Mucosa of rectum (tissue), 2 donors: ENCODE results near the gene LASP1.

Experiments used
- H3K27ac ChIP-seq, 2 donors: one replicate each; pipeline ENCODE4 v1.7.0; 2013; ENCODE audit warnings: inconsistent platforms in 2 of 2, low read depth in 2 of 2, low read length in 2 of 2
- H3K27me3 ChIP-seq, 2 donors: one replicate each; pipeline ENCODE4 v1.7.0; 2013; ENCODE audit warnings: low read length in 2 of 2; ENCODE audit not compliant: control insufficient read depth in 2 of 2, insufficient read depth in 2 of 2
- H3K36me3 ChIP-seq, 2 donors: one replicate each; pipeline ENCODE4 v1.7.0; 2013; ENCODE audit warnings: low read length in 2 of 2; ENCODE audit not compliant: control insufficient read depth in 2 of 2, insufficient read depth in 2 of 2
- H3K4me1 ChIP-seq, 2 donors: one replicate each; pipeline ENCODE4 v1.7.0; 2013; ENCODE audit warnings: low read length in 2 of 2, mild to moderate bottlenecking in 1 of 2; ENCODE audit not compliant: control insufficient read depth in 2 of 2, insufficient read depth in 2 of 2
- H3K4me3 ChIP-seq, 2 donors: one replicate each; pipeline ENCODE4 v1.7.0; 2013; ENCODE audit warnings: low read length in 2 of 2
- H3K9ac ChIP-seq, 2 donors: one replicate each; pipeline ENCODE4 v1.7.0; 2013; ENCODE audit warnings: low read length in 2 of 2, low read depth in 1 of 2, mild to moderate bottlenecking in 1 of 2
- H3K9me3 ChIP-seq, 2 donors: one replicate each; pipeline ENCODE4 v1.7.0; 2013; ENCODE audit warnings: low read length in 2 of 2; ENCODE audit not compliant: control insufficient read depth in 2 of 2
- donor health status: healthy.
- donor health status: Normal muscosa, but diverticular disease.

The LASP1 gene

DNA sequence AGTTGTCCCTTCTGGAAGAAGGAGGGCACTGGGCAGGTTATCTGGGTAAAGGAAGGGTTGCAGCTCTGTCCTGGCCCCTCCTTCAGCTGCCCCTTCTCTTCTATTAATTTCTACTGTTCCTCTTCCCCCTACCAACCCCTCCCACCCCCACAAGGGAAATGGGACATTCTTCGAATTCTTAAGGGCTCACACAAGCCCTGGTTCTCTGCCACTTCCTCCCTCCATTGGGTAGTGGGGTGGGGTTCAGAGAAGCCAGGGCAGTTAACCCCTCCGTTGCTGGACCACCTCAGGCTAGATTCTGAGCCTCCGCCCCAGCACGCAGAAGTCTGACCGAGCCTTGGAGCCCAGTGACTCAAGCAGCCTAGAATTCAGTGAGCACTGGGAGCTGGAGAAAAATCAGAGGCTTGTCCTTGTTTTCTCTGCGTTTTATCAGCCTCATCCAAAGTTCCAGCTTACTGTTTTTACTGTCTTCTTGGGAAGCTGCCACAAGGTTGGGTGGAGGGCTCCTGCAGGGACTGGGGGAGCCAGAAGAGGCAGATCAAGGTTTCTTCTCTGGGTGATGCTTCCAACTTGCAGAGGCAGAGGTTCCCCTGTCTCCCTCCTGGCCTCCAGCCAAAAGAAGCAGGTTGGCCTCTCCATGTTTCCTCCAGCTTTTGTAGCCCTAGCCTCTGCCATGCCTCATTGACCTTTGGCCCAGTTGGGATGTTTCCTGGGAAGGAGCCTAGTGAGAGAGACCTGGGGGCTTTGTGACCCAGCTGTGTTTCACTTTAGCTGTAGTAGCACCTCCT lies 10.2 kb downstream of the LASP1 start:
- H3K36me3 ChIP-seq: peaks cover 33 to 52% of the 10 kb centered on the region in 2 donors
- H3K27me3 ChIP-seq: no peaks in the 10 kb centered on the region
- H3K4me3 ChIP-seq: peak overlapping the region in 1 of 2 donors; percentile 20
- peaks cover 55 to 68% of the 10 kb centered on the region in 2 donors for H3K4me1 ChIP-seq
- peak overlapping the region; percentile 35 to 43 for H3K27ac ChIP-seq
- H3K9me3 ChIP-seq: no peaks in the 10 kb centered on the region
- H3K9ac ChIP-seq: peak overlapping the region in 1 of 2 donors; percentile 7

DNA sequence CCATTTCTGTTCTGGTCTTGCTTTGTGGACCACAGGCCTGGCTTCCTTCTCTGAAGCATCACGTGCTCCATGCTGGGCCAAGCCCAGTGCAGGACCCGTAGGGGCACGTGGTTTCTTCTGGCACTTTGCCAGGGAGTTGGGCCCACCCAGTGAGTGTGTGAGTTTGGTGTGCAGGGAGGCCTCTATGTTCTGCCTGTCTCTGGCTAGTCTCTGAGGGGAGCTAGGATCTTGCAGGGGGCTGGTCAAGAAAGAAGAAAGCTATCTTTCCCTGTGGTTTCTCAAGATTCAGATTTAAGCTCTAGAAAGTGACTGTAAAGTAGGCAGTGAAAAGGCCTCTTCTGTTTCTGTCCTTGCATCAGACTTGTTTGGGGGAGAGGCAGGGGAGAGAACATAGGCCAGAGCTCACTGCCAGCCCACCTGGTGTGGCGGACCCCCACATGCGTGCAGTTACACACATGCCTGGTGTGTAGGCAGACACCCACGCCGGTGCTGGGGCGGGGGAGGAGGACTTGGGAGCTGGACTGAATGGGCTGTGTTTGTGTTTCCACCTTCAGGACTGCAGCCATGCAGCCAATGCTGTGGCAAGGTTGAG lies 11.8 kb downstream of the LASP1 start:
- no peak overlapping the region for H3K4me3 ChIP-seq
- peaks cover 70 to 78% of the 10 kb centered on the region in 2 donors for H3K4me1 ChIP-seq
- H3K27me3 ChIP-seq: no peaks in the 10 kb centered on the region
- H3K27ac ChIP-seq: peak overlapping the region; percentile 11 to 13
- peaks cover 33 to 61% of the 10 kb centered on the region in 2 donors for H3K36me3 ChIP-seq
- H3K9ac ChIP-seq: no peak overlapping the region
- H3K9me3 ChIP-seq: no peaks in the 10 kb centered on the region

DNA sequence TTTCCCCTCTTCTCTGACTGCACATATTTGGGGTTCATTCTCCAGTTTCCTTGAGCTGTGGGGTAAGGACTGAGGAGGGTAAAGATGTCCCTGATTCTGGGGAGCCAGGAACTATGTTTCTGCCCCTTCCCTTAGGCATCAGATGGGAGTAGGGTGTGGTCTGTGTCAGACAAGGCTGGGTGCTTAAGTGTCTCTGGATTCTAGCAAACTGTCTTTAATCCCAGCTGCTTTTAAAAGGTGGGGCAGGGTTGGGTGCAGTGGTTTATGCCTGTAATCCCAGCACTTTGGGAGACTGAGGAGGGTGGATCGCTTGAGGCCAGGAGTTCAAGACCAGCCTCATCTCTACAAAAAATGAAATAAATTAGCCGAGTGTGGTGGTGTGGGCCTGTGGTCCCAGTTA lies 13.0 kb downstream of the LASP1 start:
- Histone ChIP-seq H3K9ac (no peak overlapping the region), H3K27ac (peak overlapping the region in 1 of 2 donors; percentile 43), H3K4me1 (peaks cover 68 to 73% of the 10 kb centered on the region in 2 donors), H3K27me3 (no peaks in the 10 kb centered on the region), H3K9me3 (no peaks in the 10 kb centered on the region), H3K4me3 (no peak overlapping the region), H3K36me3 (peaks cover 35 to 64% of the 10 kb centered on the region in 2 donors)

DNA sequence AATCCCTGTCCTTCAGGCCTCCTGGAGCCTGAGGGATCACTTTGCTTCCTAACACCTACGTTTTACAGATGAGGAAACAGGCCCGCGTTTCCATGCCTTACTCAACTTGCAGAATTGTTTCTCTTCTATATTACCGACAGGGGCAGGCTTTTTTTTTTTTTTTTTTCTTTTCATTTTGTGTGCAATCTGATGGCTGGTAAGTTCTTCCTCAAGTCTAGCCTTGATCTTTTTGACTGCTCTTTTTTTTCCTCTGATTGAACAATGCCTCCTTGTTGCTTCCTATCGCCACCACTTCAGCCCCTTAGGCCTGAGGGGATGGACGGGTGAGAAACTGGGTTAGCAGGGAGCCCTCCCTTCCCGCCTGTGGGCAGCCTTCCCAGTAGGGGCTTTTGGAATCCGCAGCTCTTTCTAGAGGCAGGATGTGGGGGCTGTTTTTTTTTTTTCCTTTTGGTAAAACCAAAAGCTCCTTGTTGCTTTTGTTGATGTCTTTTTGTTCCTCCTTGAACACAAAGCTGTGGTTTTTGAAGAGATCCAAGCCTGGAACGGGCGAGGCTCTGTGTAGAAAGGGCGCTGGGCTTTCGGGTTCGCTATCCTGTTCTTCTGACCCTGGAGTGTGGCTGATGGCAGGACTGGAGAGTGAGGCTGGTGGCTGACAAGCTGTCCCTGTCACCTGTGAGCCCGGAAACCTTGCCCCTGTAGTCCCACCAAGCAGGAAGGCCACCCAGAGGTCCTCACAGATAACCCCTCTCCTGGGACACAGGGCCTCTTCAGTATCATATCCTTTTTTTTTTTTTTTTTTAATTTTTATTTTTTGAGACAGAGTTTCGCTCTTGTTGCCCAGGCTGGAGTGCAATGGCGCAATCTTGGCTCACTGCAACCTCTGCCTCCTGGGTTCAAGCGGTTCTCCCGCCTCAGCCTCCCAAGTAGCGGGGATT lies 14.0 kb downstream of the LASP1 start:
- no peaks in the 10 kb centered on the region for H3K27me3 ChIP-seq
- H3K9ac ChIP-seq: no peak overlapping the region
- peak overlapping the region in 1 of 2 donors; percentile 13 for H3K4me3 ChIP-seq
- H3K36me3 ChIP-seq: peaks cover 29 to 61% of the 10 kb centered on the region in 2 donors
- H3K9me3 ChIP-seq: no peaks in the 10 kb centered on the region
- H3K4me1 ChIP-seq: peaks cover 67 to 68% of the 10 kb centered on the region in 2 donors
- H3K27ac ChIP-seq: peak overlapping the region; percentile 43 to 48

DNA sequence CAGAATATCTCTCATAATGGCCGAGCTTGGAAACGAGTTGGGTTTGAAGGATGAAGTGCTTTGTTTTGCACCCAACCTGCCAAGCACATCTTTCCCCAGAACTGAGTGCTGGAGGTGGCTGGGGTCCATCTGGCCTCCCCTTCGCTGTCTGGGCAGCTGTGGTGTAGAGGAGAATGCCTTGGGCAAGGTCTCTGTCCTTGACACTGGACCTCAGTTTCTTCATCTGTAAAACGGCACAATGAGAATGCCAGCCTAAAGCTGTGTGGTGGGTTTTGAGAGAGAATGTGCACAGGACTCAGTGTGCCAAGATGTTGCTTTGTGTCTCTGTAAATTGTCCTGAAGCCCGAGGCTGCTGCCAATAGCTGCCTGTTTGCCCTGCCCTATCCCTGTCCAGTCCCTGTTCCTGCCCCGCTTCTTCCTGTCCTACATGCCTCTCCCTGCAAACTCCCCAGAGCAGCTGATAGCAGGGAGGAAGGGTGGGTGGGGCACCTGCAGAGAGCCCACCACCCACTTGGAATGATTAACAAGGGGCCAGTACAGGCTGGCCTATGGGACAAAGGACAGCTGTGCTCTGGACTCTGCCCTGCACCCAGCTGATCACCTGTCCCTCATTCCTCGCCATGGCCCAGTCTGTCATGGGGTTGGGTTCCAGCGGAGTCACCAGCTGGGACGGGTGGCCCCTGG lies 15.3 kb downstream of the LASP1 start:
- peak overlapping the region in 1 of 2 donors; percentile 26 for H3K4me3 ChIP-seq
- no peaks in the 10 kb centered on the region for H3K9me3 ChIP-seq
- H3K36me3 ChIP-seq: peaks cover 37 to 62% of the 10 kb centered on the region in 2 donors
- peaks cover 61 to 65% of the 10 kb centered on the region in 2 donors for H3K4me1 ChIP-seq
- peak overlapping the region; percentile 3 to 19 for H3K9ac ChIP-seq
- no peaks in the 10 kb centered on the region for H3K27me3 ChIP-seq
- H3K27ac ChIP-seq: peak overlapping the region; percentile 59 to 61

DNA sequence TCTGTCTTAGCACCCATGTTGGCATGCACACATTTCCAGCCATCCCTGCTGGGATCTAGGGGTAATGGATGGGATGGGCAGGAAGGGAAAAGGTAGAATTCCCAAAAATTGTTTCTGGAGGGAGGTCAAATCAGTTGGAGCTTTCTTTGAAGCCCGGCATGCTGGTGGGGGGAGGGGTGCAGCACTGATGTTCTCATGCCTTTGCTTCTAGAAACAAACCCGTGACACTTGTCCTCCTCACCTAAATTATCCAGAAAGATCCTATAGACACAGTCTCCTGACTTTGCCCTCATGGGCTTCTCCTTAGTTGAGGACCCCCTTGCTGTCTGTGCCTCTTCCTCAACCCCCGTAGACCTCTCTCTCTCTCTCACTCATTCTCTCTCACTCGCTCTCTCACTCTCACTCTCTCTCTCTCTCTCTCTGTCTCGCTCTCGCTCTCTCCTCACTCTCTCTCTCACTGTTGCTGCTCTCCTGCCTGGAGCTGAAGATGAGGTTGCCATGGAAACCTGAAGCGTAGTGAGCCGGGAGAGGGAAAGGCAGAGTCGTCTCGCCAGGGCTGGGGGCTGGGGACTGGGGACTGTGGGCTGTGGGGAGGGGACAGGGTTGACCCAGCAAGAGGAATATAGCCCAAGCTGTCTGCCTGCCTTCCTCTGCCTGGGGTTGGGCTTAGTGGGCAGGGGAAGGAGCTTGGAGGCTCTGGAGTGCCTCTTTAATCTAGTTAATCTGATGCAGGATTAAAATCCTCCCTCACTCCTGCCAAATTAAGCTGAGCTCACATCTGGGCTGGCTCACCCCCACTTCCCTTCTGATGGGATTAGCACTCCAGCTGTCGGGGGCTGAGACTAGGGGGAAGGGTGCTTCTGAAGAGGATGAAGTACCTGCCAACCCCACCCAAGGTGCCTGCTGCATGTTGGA lies 16.1 kb downstream of the LASP1 start:
- H3K9me3 ChIP-seq: no peaks in the 10 kb centered on the region
- H3K4me3 ChIP-seq: no peak overlapping the region
- H3K27ac ChIP-seq: peak overlapping the region; percentile 43 to 61
- H3K27me3 ChIP-seq: no peaks in the 10 kb centered on the region
- no peak overlapping the region for H3K9ac ChIP-seq
- H3K4me1 ChIP-seq: peaks cover 53 to 60% of the 10 kb centered on the region in 2 donors
- peaks cover 38 to 65% of the 10 kb centered on the region in 2 donors for H3K36me3 ChIP-seq

DNA sequence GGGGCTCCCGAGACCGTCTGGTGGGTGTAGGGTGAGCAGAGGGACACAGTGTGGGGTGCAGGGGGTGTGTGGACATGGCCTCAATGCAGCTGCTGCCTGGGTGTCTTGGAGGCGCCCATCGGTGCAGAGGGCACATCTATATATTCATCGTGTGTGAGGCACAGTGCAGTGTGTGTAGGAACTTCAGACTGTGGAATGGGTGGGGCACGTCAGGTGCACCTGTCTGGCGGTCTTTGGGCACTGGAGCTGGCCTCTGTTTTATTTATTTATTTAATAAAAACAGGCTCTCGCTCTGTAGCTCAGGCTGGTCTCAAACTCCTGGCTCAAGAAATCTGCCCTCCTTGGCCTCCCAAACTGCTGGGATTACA lies 16.8 kb downstream of the LASP1 start:
- peak overlapping the region; percentile 43 to 61 for H3K27ac ChIP-seq
- peaks cover 46 to 53% of the 10 kb centered on the region in 2 donors for H3K4me1 ChIP-seq
- H3K4me3 ChIP-seq: no peak overlapping the region
- no peak overlapping the region for H3K9ac ChIP-seq
- H3K36me3 ChIP-seq: peaks cover 40 to 64% of the 10 kb centered on the region in 2 donors
- H3K27me3 ChIP-seq: no peaks in the 10 kb centered on the region
- no peaks in the 10 kb centered on the region for H3K9me3 ChIP-seq

DNA sequence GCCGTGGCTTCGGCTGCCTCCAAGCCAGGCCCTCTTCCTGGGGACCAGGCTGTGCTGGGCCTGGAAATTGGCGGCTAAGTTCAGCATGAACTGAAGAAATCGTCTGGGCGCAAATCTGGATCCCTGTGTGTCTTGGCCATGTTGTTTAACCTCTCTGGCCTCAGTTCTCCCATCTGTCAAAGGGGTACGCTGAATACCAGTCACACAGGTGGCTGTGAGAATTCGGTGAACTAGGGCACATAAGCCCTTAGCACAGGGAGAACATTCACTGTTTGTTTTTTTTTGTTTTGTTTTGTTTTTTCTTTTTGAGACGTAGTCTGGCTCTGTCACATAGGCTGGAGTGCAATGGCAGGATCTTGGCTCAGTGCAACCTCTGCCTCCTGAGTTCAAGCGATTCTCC lies 19.0 kb downstream of the LASP1 start:
- no peak overlapping the region for H3K27ac ChIP-seq
- H3K9ac ChIP-seq: no peak overlapping the region
- H3K9me3 ChIP-seq: no peaks in the 10 kb centered on the region
- no peaks in the 10 kb centered on the region for H3K27me3 ChIP-seq
- peaks cover 36 to 44% of the 10 kb centered on the region in 2 donors for H3K4me1 ChIP-seq
- H3K4me3 ChIP-seq: no peak overlapping the region
- peaks cover 49 to 71% of the 10 kb centered on the region in 2 donors for H3K36me3 ChIP-seq
